ENCODE measurements around the gene LMNTD2. TPM values are rescaled to one million over a fixed set of nuclear protein-coding genes. Genes with fewer than 3 reads are reported as not detected.

LMNTD2 gene
- total RNA-seq, 4 donors from 2014 or later = 0.95 to 5.5 (median 1.7) TPM

Small RNAs within 50 kb of the gene (small RNA-seq; reads per million reads assigned to genes)
- gene MIR210 = 5.4 reads per million, percentile 78 among the genes with 10 or more reads in this experiment

Other genes with a start within 250 kb of the LMNTD2 start
- 100 to 1,000 TPM; 224 to 389 (median 247) TPM for gene IFITM1, start 246.7 kb downstream of the LMNTD2 start, total RNA-seq
- gene IFITM3, start 239.9 kb downstream of the LMNTD2 start, total RNA-seq = 100 to 1,000 TPM; 340 to 466 (median 398) TPM
- 1 to 10 TPM; 1.4 to 4.1 (median 2.5) TPM for gene B4GALNT4, start 191.2 kb downstream of the LMNTD2 start, total RNA-seq
- gene PKP3, start 166.5 kb downstream of the LMNTD2 start, total RNA-seq = under 1 TPM in 3 of 4 donors, not detected in 1; 0.09 to 0.96 (median 0.95) TPM
- 10 to 100 TPM; 17.6 to 42.1 (median 31.0) TPM for gene SIGIRR, start 145.7 kb downstream of the LMNTD2 start, total RNA-seq
- 1 to 10 TPM in 3 of 4 donors, under 1 TPM in 1; 0.79 to 3.6 (median 3.1) TPM for gene ANO9, start 118.7 kb downstream of the LMNTD2 start, total RNA-seq
- 10 to 100 TPM; 33.0 to 45.2 (median 39.0) TPM for gene PTDSS2, start 110.5 kb downstream of the LMNTD2 start, total RNA-seq
- gene RNH1, start 53.5 kb downstream of the LMNTD2 start, total RNA-seq = 100 to 1,000 TPM; 218 to 259 (median 230) TPM
- 10 to 100 TPM; 30.1 to 44.9 (median 35.0) TPM for gene HRAS, start 25.2 kb downstream of the LMNTD2 start, total RNA-seq
- gene LRRC56, start 23.2 kb downstream of the LMNTD2 start, total RNA-seq = under 1 TPM in 3 of 4 donors, not detected in 1; 0.24 to 0.38 (median 0.32) TPM
- 10 to 100 TPM in 3 of 4 donors, 1 to 10 TPM in 1; 9.1 to 31.8 (median 13.4) TPM for gene RASSF7, start 232 bp upstream of the LMNTD2 start, total RNA-seq
- 10 to 100 TPM; 14.7 to 34.9 (median 22.4) TPM for gene PHRF1, start 15.7 kb upstream of the LMNTD2 start, total RNA-seq
- gene IRF7, start 55.2 kb upstream of the LMNTD2 start, total RNA-seq = 10 to 100 TPM; 15.4 to 56.8 (median 35.6) TPM
- gene CDHR5, start 64.2 kb upstream of the LMNTD2 start, total RNA-seq = not detected
- gene SCT, start 66.4 kb upstream of the LMNTD2 start, total RNA-seq = not detected
- gene DRD4, start 76.5 kb upstream of the LMNTD2 start, total RNA-seq = under 1 TPM in 1 of 4 donors, not detected in 3; 0.50 TPM
- gene DEAF1, start 134.5 kb upstream of the LMNTD2 start, total RNA-seq = 10 to 100 TPM; 20.3 to 29.0 (median 23.0) TPM
- 10 to 100 TPM; 16.9 to 31.5 (median 21.1) TPM for gene TMEM80, start 135.1 kb upstream of the LMNTD2 start, total RNA-seq
- 10 to 100 TPM; 14.1 to 27.6 (median 22.3) TPM for gene EPS8L2, start 145.5 kb upstream of the LMNTD2 start, total RNA-seq
- 100 to 1,000 TPM; 183 to 295 (median 239) TPM for gene TALDO1, start 186.7 kb upstream of the LMNTD2 start, total RNA-seq
- 10 to 100 TPM; 12.5 to 19.8 (median 15.1) TPM for gene GATD1, start 216.7 kb upstream of the LMNTD2 start, total RNA-seq
- not detected for gene CEND1, start 229.4 kb upstream of the LMNTD2 start, total RNA-seq
- gene SLC25A22, start 237.5 kb upstream of the LMNTD2 start, total RNA-seq = 10 to 100 TPM in 3 of 4 donors, 1 to 10 TPM in 1; 7.5 to 21.9 (median 12.7) TPM
- gene PIDD1, start 244.5 kb upstream of the LMNTD2 start, total RNA-seq = 10 to 100 TPM in 1 of 4 donors, 1 to 10 TPM in 3; 7.1 to 22.9 (median 8.3) TPM
- gene RPLP2, start 249.2 kb upstream of the LMNTD2 start, total RNA-seq = 1,000 to 10,000 TPM in 1 of 4 donors, 100 to 1,000 TPM in 3; 555 to 1,150 (median 858) TPM